ENCODE measurements around the gene PAQR4.
A peak's percentile ranks its signal among the peaks of the same experiment; 100 is the strongest.

PAQR4 gene

GRCh38 chr16:3007957-3008689, 39.0 kb downstream of the PAQR4 start:
- DNase-seq (ENCODE audit: low spot score) = peak; percentile 18

- no peak for DNase-seq (ENCODE audit: low spot score)
Measured at GRCh38 chr16:3008690-3009037, 39.5 kb downstream of the PAQR4 start.

- no peak for DNase-seq (ENCODE audit: low spot score)
Measured at GRCh38 chr16:3009568-3010390, 40.6 kb downstream of the PAQR4 start.

GRCh38 chr16:3010510-3010909, 41.4 kb downstream of the PAQR4 start:
- DNase-seq (ENCODE audit: low spot score) = no peak

- DNase-seq (ENCODE audit: low spot score) = no peak
Measured at GRCh38 chr16:3012246-3012645, 43.1 kb downstream of the PAQR4 start.

GRCh38 chr16:3012828-3013420, 43.8 kb downstream of the PAQR4 start, which contains the start of gene CLDN9:
Gene CLDN9, plus strand, starts transcription at chr16:3012923. Its CDS starts 440 bp downstream, at chr16:3013363.
- no peak for DNase-seq (ENCODE audit: low spot score)

- no peak for DNase-seq (ENCODE audit: low spot score)
Measured at GRCh38 chr16:3013491-3013951, 44.4 kb downstream of the PAQR4 start.

GRCh38 chr16:3013998-3014690, 45.0 kb downstream of the PAQR4 start:
- DNase-seq (ENCODE audit: low spot score) = no peak

GRCh38 chr16:3014971-3015370, 45.8 kb downstream of the PAQR4 start:
- no peak for DNase-seq (ENCODE audit: low spot score)

GRCh38 chr16:3015865-3016521, 46.8 kb downstream of the PAQR4 start:
- DNase-seq (ENCODE audit: low spot score) = no peak

- no peak for DNase-seq (ENCODE audit: low spot score)
Measured at GRCh38 chr16:3017344-3017743, 48.2 kb downstream of the PAQR4 start.

- peak; percentile 27 for DNase-seq (ENCODE audit: low spot score)
Measured at GRCh38 chr16:3017794-3018506, 48.8 kb downstream of the PAQR4 start, which contains the start of gene CLDN6. Gene CLDN6, minus strand, starts transcription at chr16:3018183. Its CDS starts 2,162 bp downstream, at chr16:3016021.

GRCh38 chr16:3019594-3020246, 50.6 kb downstream of the PAQR4 start:
- DNase-seq (ENCODE audit: low spot score) = no peak

- DNase-seq (ENCODE audit: low spot score) = peak; percentile 66
Measured at GRCh38 chr16:3020247-3020603, 51.1 kb downstream of the PAQR4 start, which contains the start of gene TNFRSF12A. Gene TNFRSF12A, plus strand, starts transcription at chr16:3020368. Its CDS starts 30 bp downstream, at chr16:3020398.

GRCh38 chr16:3020604-3021448, 51.7 kb downstream of the PAQR4 start:
- peak; percentile 80 for DNase-seq (ENCODE audit: low spot score)

- DNase-seq (ENCODE audit: low spot score) = peak; percentile 87
Measured at GRCh38 chr16:3021449-3022207, 52.5 kb downstream of the PAQR4 start.

- peak; percentile 89 for DNase-seq (ENCODE audit: low spot score)
Measured at GRCh38 chr16:3022208-3022683, 53.1 kb downstream of the PAQR4 start.

GRCh38 chr16:3022684-3023414, 53.7 kb downstream of the PAQR4 start:
- DNase-seq (ENCODE audit: low spot score) = peak; percentile 11
